ENCODE data around the gene RIN2.
A peak's percentile ranks its signal among the peaks of the same experiment; 100 is the strongest.

Gene RIN2

DNA sequence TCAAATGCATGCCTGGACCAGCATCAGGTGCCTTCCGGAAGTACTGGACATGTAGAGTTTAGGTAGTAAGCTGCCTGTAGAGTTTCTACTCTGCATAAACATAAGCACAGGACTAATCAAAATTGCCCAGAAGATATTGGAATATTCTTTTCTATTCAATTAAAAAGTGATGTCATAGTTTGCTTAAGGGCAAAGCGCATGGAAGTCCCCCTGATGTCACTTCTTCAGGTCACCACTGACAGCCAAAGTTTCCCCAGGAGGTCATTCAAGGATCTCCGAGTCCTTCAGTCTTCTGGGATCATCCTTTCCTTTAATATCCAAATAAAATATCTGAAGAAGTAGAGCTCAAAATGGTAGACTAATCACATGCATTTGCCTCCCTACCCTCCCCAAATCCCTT lies 17.5 kb upstream of the RIN2 start:
- H3K27me3 ChIP-seq (ENCODE audit: low read depth, low read length): no peaks in the 10 kb centered on the region
- no peak overlapping the region for H3K4me3 ChIP-seq (ENCODE audit: low read depth in 1 of 2, low read length in 2 of 2)
- H3K36me3 ChIP-seq (ENCODE audit: control insufficient read depth in 1 of 2, insufficient read depth in 2 of 2, low read length in 2 of 2): no peaks in the 10 kb centered on the region
- H3K27ac ChIP-seq (ENCODE audit: low read length): no peak overlapping the region
- peaks cover 0 to 3% of the 10 kb centered on the region in 2 donors for H3K9me3 ChIP-seq (ENCODE audit: control insufficient read depth in 1 of 2, low read length in 2 of 2)
- no peaks in the 10 kb centered on the region for H3K4me1 ChIP-seq (ENCODE audit: control insufficient read depth in 1 of 2, insufficient read depth in 2 of 2, low read length in 2 of 2)

DNA sequence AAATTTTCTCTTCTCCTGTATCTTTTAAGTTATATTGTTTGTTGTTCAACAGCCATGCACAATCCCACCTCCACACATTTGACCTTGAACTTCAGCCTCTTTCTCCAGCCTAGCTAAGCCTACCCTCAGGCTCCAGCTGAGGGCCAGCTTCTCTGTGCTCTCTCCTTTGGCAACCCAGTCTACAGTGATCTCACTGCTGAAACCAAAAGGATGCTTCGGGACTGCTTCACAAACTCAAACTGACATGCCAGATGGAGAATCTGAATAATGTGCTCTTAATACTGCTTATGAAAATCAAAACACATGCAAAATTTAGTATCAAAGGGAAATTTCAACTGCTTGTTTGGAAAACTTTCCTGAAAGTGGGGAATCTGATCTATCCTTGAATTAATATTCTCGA lies 16.1 kb upstream of the RIN2 start:
- no peaks in the 10 kb centered on the region for H3K27me3 ChIP-seq (ENCODE audit: low read depth, low read length)
- no peaks in the 10 kb centered on the region for H3K36me3 ChIP-seq (ENCODE audit: control insufficient read depth in 1 of 2, insufficient read depth in 2 of 2, low read length in 2 of 2)
- no peaks in the 10 kb centered on the region for H3K4me1 ChIP-seq (ENCODE audit: control insufficient read depth in 1 of 2, insufficient read depth in 2 of 2, low read length in 2 of 2)
- no peak overlapping the region for H3K4me3 ChIP-seq (ENCODE audit: low read depth in 1 of 2, low read length in 2 of 2)
- H3K9me3 ChIP-seq (ENCODE audit: control insufficient read depth in 1 of 2, low read length in 2 of 2): peaks cover 0 to 7% of the 10 kb centered on the region in 2 donors
- H3K27ac ChIP-seq (ENCODE audit: low read length): no peak overlapping the region

DNA sequence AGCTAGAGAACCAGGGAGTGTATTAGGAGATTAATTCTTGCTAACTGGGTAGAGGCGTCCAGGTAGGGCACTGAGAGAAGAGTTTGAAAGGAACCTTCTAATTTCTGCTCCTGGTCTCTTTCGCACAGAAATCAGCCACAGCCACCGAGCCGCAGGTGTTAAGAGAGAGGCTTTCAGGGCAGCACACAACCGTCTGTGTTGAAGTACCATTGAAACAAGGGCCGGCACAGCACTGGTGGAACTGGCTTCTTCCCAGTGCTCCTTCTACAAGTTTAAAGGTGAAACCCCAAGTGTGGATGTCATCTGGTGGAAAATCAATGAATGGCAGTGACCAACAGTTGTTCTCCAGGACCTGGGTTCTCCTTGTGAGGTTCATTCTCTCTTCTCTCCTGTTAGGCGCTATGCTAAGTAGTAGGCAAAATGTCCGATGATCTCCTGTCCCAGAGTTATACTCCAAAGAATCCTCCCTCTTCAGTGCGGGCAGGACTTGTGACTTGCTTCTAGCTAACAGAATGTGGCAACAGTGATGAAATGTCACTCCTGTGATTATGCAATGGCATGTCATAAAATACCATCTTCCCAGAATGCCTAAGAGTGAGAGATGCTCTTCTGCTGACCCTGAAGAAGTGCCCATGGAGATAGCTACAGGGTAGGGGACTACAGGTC lies 15.0 kb upstream of the RIN2 start:
- H3K27ac ChIP-seq (ENCODE audit: low read length): no peak overlapping the region
- no peaks in the 10 kb centered on the region for H3K27me3 ChIP-seq (ENCODE audit: low read depth, low read length)
- no peak overlapping the region for H3K4me3 ChIP-seq (ENCODE audit: low read depth in 1 of 2, low read length in 2 of 2)
- H3K4me1 ChIP-seq (ENCODE audit: control insufficient read depth in 1 of 2, insufficient read depth in 2 of 2, low read length in 2 of 2): no peaks in the 10 kb centered on the region
- H3K9me3 ChIP-seq (ENCODE audit: control insufficient read depth in 1 of 2, low read length in 2 of 2): peaks cover 0 to 7% of the 10 kb centered on the region in 2 donors
- H3K36me3 ChIP-seq (ENCODE audit: control insufficient read depth in 1 of 2, insufficient read depth in 2 of 2, low read length in 2 of 2): no peaks in the 10 kb centered on the region

DNA sequence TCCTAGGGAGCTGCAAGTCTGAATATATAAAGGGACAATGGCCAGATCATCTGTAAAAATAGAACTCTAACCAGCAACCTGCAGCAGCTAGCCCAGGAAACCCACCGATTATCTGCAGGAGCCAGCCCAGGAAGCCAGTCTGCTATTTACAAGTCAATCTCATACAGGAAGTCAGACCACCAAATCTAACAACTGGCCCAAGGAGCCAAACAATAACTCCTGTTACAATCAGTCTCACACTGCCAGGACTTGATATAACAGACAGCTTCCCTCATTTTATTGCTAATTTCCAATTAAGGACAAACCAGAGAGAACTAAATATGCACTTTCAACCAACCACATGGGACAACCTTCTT lies 14.4 kb upstream of the RIN2 start:
- no peak overlapping the region for H3K27ac ChIP-seq (ENCODE audit: low read length)
- H3K9me3 ChIP-seq (ENCODE audit: control insufficient read depth in 1 of 2, low read length in 2 of 2): peaks cover 0 to 7% of the 10 kb centered on the region in 2 donors
- H3K4me3 ChIP-seq (ENCODE audit: low read depth in 1 of 2, low read length in 2 of 2): no peak overlapping the region
- no peaks in the 10 kb centered on the region for H3K27me3 ChIP-seq (ENCODE audit: low read depth, low read length)
- no peaks in the 10 kb centered on the region for H3K36me3 ChIP-seq (ENCODE audit: control insufficient read depth in 1 of 2, insufficient read depth in 2 of 2, low read length in 2 of 2)
- no peaks in the 10 kb centered on the region for H3K4me1 ChIP-seq (ENCODE audit: control insufficient read depth in 1 of 2, insufficient read depth in 2 of 2, low read length in 2 of 2)

DNA sequence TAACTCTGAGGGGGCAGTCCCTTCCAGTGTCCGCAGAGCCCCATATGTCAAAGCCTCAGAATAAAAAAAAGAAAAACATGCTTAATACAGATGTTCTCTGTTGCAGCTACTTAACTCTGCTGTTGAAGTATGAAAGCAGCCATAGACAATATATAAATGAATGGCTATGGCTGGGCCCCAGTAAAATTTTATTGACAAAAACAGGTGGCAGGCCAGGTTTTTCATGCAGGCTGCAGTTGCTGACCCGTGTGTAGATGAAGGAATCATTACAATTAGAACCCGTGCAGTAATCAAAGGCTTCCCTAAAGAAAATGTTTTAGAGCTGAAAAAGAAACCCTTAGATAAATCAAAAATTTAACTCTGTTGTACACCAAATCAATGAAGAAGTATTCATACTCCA lies 13.0 kb upstream of the RIN2 start:
- Histone ChIP-seq H3K27me3 (ENCODE audit: low read depth, low read length) (no peaks in the 10 kb centered on the region), H3K27ac (ENCODE audit: low read length) (no peak overlapping the region), H3K9me3 (ENCODE audit: control insufficient read depth in 1 of 2, low read length in 2 of 2) (peaks cover 0 to 7% of the 10 kb centered on the region in 2 donors), H3K4me3 (ENCODE audit: low read depth in 1 of 2, low read length in 2 of 2) (no peak overlapping the region), H3K4me1 (ENCODE audit: control insufficient read depth in 1 of 2, insufficient read depth in 2 of 2, low read length in 2 of 2) (peaks cover 0 to under 1% of the 10 kb centered on the region in 2 donors), H3K36me3 (ENCODE audit: control insufficient read depth in 1 of 2, insufficient read depth in 2 of 2, low read length in 2 of 2) (no peaks in the 10 kb centered on the region)

DNA sequence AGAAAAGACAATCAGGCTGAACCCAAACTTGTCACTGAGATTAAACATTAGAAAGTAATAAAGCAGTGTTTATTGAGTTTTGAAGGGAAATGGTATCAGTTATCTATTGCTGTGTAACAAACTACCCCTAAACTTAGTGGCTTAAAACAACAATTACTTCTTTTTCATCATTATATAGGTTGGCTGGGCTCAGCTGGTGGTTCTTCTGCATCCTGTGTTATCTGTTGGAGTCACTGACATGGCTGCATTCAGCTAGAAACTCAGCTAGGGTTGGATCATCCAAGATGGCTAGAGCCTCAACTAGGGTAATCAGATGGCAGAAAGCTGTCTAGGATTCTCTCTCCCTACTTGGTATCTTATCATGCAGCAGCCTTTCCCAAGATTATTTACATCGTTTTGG lies 12.5 kb upstream of the RIN2 start:
- Histone ChIP-seq H3K36me3 (ENCODE audit: control insufficient read depth in 1 of 2, insufficient read depth in 2 of 2, low read length in 2 of 2) (no peaks in the 10 kb centered on the region), H3K27me3 (ENCODE audit: low read depth, low read length) (no peaks in the 10 kb centered on the region), H3K4me1 (ENCODE audit: control insufficient read depth in 1 of 2, insufficient read depth in 2 of 2, low read length in 2 of 2) (peaks cover 0 to 5% of the 10 kb centered on the region in 2 donors), H3K4me3 (ENCODE audit: low read depth in 1 of 2, low read length in 2 of 2) (no peak overlapping the region), H3K27ac (ENCODE audit: low read length) (no peak overlapping the region), H3K9me3 (ENCODE audit: control insufficient read depth in 1 of 2, low read length in 2 of 2) (peaks cover 0 to 7% of the 10 kb centered on the region in 2 donors)

DNA sequence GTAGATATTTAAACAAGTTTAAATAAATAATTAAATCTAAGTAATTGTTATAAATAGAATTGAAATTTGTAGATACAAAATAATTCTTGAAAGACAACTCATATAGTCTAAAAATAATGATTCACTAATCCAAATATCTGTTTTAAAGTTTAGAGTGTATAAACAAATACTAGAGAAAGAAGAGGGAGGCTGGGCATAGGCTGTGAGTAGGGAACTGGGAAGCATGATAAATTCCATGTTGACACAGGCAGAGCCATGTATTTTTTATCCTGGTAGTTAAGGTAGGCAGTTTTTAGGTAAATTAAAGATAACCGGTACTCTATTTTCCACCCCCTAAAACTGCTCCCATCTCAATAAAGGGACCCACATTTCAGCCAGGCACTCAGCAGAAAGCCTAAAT lies 11.7 kb upstream of the RIN2 start:
- no peak overlapping the region for H3K4me3 ChIP-seq (ENCODE audit: low read depth in 1 of 2, low read length in 2 of 2)
- H3K36me3 ChIP-seq (ENCODE audit: control insufficient read depth in 1 of 2, insufficient read depth in 2 of 2, low read length in 2 of 2): no peaks in the 10 kb centered on the region
- peaks cover 0 to 11% of the 10 kb centered on the region in 2 donors for H3K4me1 ChIP-seq (ENCODE audit: control insufficient read depth in 1 of 2, insufficient read depth in 2 of 2, low read length in 2 of 2)
- H3K27ac ChIP-seq (ENCODE audit: low read length): no peak overlapping the region
- no peaks in the 10 kb centered on the region for H3K27me3 ChIP-seq (ENCODE audit: low read depth, low read length)
- H3K9me3 ChIP-seq (ENCODE audit: control insufficient read depth in 1 of 2, low read length in 2 of 2): peaks cover 0 to 7% of the 10 kb centered on the region in 2 donors

DNA sequence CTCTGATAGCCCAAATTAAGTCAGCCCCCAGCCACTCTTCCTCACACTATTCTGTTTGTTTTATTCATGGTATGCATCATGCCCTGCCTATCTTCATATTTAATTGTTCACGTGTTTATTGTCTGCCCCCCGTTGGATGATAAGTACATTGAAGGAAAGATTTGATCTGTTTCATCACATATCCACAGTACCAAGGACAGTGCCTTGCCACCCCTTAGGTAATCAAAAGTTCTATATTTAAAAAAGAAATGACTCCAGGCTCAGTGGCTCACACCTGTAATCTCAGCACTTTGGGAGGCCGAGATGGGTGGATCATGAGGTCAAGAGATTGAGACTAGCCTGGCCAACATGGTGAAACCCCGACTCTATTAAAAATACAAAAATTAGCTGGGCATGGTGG lies 10.2 kb upstream of the RIN2 start:
- Histone ChIP-seq H3K27me3 (ENCODE audit: low read depth, low read length) (no peaks in the 10 kb centered on the region), H3K9me3 (ENCODE audit: control insufficient read depth in 1 of 2, low read length in 2 of 2) (peaks cover 0 to 7% of the 10 kb centered on the region in 2 donors), H3K4me3 (ENCODE audit: low read depth in 1 of 2, low read length in 2 of 2) (no peak overlapping the region), H3K36me3 (ENCODE audit: control insufficient read depth in 1 of 2, insufficient read depth in 2 of 2, low read length in 2 of 2) (no peaks in the 10 kb centered on the region), H3K4me1 (ENCODE audit: control insufficient read depth in 1 of 2, insufficient read depth in 2 of 2, low read length in 2 of 2) (peaks cover 0 to 11% of the 10 kb centered on the region in 2 donors), H3K27ac (ENCODE audit: low read length) (no peak overlapping the region)

DNA sequence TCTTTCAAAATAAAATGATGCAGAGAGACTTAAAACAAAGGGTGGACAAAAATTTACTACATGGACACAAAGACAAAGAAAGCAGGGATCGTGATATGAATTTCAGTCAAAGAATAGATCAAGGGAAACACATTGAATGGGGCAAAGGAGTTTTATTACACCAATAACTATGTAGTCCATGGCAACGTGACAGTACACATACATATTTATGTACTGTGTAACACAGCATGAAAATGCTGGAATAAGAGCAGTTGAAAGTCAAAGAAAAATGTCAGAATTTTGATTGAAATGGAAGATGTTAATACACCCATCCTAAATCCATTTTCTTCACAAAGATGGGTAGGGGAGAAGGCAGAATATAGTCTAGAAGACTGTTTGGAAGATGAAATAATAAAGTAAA lies 9.4 kb upstream of the RIN2 start:
- Histone ChIP-seq H3K9me3 (ENCODE audit: control insufficient read depth in 1 of 2, low read length in 2 of 2) (peaks cover 0 to 7% of the 10 kb centered on the region in 2 donors), H3K4me3 (ENCODE audit: low read depth in 1 of 2, low read length in 2 of 2) (no peak overlapping the region), H3K4me1 (ENCODE audit: control insufficient read depth in 1 of 2, insufficient read depth in 2 of 2, low read length in 2 of 2) (peaks cover 0 to 11% of the 10 kb centered on the region in 2 donors), H3K36me3 (ENCODE audit: control insufficient read depth in 1 of 2, insufficient read depth in 2 of 2, low read length in 2 of 2) (no peaks in the 10 kb centered on the region), H3K27me3 (ENCODE audit: low read depth, low read length) (no peaks in the 10 kb centered on the region), H3K27ac (ENCODE audit: low read length) (no peak overlapping the region)

DNA sequence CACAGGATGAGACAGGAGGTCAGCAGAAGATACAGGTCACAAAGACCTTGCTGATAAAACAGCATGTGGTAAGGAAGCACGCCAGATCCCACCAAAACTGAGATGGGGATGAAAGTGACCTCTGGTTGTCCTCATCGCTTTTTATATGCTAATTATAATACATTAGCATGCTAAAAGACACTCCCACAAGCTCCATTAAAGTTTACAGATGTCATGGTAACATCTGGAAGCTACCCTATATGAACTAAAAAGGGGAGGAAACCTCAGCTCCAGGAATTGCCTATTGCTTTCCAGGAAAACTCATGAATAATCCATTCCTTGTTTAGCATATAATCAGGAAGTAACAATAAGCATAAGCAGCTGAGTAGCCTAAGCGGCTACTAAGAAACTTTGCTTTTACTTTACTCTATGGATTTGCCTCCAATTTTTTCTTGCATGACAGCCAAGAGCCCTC lies 8.4 kb upstream of the RIN2 start:
- Histone ChIP-seq H3K4me1 (ENCODE audit: control insufficient read depth in 1 of 2, insufficient read depth in 2 of 2, low read length in 2 of 2) (peaks cover 0 to 11% of the 10 kb centered on the region in 2 donors), H3K27ac (ENCODE audit: low read length) (no peak overlapping the region), H3K4me3 (ENCODE audit: low read depth in 1 of 2, low read length in 2 of 2) (no peak overlapping the region), H3K9me3 (ENCODE audit: control insufficient read depth in 1 of 2, low read length in 2 of 2) (peaks cover 0 to 7% of the 10 kb centered on the region in 2 donors), H3K36me3 (ENCODE audit: control insufficient read depth in 1 of 2, insufficient read depth in 2 of 2, low read length in 2 of 2) (no peaks in the 10 kb centered on the region), H3K27me3 (ENCODE audit: low read depth, low read length) (no peaks in the 10 kb centered on the region)

DNA sequence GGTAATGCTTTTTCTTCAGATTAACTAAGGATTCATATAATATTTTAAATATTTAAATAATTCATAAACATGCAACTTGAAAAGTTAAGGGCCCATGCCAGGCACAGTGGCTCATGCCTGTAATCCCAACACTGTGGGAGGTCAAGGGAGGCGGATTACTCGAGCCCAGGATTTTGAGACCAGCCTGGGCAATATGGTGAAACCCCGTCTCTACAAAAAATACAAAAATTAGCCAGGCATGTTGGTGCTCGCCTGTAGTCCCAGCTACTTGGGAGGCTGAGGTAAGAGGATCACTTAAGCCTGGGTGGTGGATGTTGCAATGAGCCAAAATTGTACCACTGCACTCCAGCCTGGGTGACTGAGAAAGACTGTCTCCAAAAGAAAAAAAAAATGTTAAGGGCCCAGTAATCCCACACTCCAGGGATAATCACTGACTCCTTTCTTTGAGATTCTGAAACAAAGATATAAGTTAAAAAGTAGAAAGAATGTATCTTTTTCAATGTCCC lies 7.9 kb upstream of the RIN2 start:
- Histone ChIP-seq H3K36me3 (ENCODE audit: control insufficient read depth in 1 of 2, insufficient read depth in 2 of 2, low read length in 2 of 2) (no peaks in the 10 kb centered on the region), H3K4me1 (ENCODE audit: control insufficient read depth in 1 of 2, insufficient read depth in 2 of 2, low read length in 2 of 2) (peaks cover 0 to 11% of the 10 kb centered on the region in 2 donors), H3K4me3 (ENCODE audit: low read depth in 1 of 2, low read length in 2 of 2) (no peak overlapping the region), H3K27me3 (ENCODE audit: low read depth, low read length) (no peaks in the 10 kb centered on the region), H3K27ac (ENCODE audit: low read length) (peak overlapping the region; percentile 66), H3K9me3 (ENCODE audit: control insufficient read depth in 1 of 2, low read length in 2 of 2) (peaks cover 0 to 7% of the 10 kb centered on the region in 2 donors)
